RWPE1 (cell line): ENCODE results near the gene DNAJB1.
A peak's percentile ranks its signal among the peaks of the same experiment; 100 is the strongest.

Source experiments
- CTCF ChIA-PET: fragments of 350-600 bp; sonication (Branson Sonifier 250); formaldehyde crosslinking; extraction: SDS; loops from one replicate; lab custom pipeline; 2021; lab: Yijun Ruan, JAX
- POLR2A ChIA-PET: fragments of 400-600 bp; formaldehyde crosslinking; extraction: SDS; loops from one replicate; lab custom pipeline; 2020; ENCODE audit warnings: antibody characterized with exemption; ENCODE audit not compliant: low non-redundant PET; lab: Yijun Ruan, JAX
- DNase-seq: peaks from one replicate; pipeline ENCODE4 v3.0.0; 2012; ENCODE audit warnings: low spot score
- H3K27ac ChIP-seq: fragments of 450-650 bp; 2 replicates; pipeline ENCODE4 v1.5.1; 2017
- TF ChIP-seq, protein P1 (sequence below): fragments of 450-650 bp; conservative IDR thresholded peaks from 2 replicates; pipeline ENCODE4 v1.5.1; 2017; ENCODE audit warnings: low read depth, mild to moderate bottlenecking

The DNAJB1 gene

DNA sequence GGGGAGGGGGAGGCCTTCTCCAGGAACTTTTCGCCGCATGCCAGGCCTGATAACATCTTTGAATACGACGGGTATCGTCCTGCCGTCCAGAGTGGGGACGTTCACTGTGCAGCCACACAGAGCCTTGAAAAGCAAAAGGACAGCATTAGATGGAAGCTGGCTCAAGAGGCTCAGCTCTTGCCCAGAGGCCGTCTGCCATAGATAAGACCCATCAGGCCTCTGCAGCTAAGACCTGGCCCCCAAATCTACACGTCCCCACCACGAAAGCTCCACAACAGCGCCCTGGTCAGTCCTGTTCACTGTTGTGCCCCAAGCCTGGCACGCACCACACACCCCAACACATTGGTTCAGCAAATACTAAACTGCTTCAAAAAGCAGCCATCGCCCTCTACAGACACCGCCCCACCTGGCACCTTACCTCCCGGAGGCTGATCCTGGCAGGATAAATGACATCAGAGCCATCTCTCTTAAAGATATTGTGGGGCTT is 2.1 kb downstream of the DNAJB1 start:
- no peak for DNase-seq
- CTCF ChIA-PET = interaction anchor here (0.5 to 1.9 kb wide), 5 partner anchors 8 to 41 kb away, joined by 3 to 7 read pairs (median 3); no protein-coding TSS in a partner anchor
- peak overlapping the region; percentile 100 for H3K27ac ChIP-seq
- TF ChIP-seq, protein P1, sequence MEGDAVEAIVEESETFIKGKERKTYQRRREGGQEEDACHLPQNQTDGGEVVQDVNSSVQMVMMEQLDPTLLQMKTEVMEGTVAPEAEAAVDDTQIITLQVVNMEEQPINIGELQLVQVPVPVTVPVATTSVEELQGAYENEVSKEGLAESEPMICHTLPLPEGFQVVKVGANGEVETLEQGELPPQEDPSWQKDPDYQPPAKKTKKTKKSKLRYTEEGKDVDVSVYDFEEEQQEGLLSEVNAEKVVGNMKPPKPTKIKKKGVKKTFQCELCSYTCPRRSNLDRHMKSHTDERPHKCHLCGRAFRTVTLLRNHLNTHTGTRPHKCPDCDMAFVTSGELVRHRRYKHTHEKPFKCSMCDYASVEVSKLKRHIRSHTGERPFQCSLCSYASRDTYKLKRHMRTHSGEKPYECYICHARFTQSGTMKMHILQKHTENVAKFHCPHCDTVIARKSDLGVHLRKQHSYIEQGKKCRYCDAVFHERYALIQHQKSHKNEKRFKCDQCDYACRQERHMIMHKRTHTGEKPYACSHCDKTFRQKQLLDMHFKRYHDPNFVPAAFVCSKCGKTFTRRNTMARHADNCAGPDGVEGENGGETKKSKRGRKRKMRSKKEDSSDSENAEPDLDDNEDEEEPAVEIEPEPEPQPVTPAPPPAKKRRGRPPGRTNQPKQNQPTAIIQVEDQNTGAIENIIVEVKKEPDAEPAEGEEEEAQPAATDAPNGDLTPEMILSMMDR = no peak; the same call in 1 of the 2 replicates
- POLR2A ChIA-PET = interaction anchor here (0.7 to 1.8 kb wide), 2 partner anchors 16 to 34 kb away, joined by 3 to 4 read pairs; no protein-coding TSS in a partner anchor

DNA sequence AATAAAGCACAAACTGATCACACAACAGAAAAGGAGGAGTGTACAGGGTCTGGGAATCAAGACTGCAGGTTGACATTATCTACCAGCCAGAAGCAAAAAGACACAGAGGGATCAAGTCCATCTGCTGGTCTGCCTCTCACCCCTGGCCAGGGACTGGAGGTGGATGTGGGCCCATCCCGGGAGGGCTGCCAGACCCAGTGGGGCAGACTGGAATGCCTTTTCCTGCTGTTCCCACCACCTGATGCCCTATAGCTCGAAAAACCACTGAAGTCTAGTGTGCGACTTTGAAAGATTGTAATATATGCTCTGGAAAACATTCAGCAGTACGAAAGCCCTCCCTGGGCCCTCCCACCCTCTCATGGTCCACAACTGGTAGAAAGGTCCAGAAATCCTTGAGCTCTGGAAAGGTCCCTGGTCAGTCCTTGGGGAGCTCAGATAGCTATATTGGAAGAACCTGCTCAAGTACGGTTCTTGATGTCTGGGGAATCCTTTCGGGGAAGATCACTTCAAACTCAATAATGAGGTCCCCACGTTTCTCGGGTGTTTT is 2.6 kb downstream of the DNAJB1 start:
- TF ChIP-seq, protein P1 = no peak
- DNase-seq = no peak
- POLR2A ChIA-PET = interaction anchor here (1.8 kb wide), 1 partner anchor 35 kb away, joined by 4 read pairs; no protein-coding TSS in a partner anchor
- CTCF ChIA-PET = interaction anchor here (0.7 to 1.2 kb wide), 2 partner anchors 10 to 15 kb away, joined by 3 read pairs; no protein-coding TSS in a partner anchor
- H3K27ac ChIP-seq = peak overlapping the region; percentile 100

DNA sequence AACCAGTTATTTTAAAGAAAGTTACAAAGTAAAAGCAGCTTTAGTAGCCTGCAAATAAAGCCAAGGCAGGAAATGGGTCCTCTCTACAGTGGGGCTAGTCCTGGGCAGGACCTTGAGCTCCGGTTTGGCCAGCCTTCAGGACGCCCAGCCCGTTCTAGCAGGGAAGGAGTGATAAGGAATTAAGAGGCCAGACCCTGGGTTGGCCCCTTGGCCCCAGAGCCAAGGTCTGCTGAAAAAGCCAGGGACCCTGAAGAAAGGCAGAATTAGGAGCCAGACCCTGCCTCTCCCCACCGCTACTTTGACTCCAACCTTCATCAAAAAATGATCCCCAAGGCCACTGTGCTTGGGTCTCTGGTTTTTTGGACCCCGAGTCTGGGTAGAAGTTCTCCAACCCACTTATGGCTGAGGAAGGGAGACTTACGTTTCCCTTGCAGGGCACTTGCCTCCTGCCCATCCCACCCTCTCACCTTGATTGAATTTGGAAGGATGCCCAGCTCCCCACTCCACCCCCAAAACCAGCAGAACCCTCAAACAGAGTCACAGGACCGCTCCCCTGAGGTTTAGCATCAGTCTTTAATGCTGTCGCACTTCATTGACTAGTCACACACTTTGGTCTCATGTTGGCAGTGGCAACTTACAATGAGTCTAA is 3.9 kb downstream of the DNAJB1 start:
- DNase-seq = no peak
- ChIA-PET POLR2A (interaction anchor here (0.6 kb wide), 2 partner anchors 9 to 15 kb away, joined by 3 to 6 read pairs; no protein-coding TSS in a partner anchor), CTCF (no interaction called here)
- H3K27ac ChIP-seq = peak overlapping the region; percentile 100
- TF ChIP-seq, protein P1 = no peak

DNA sequence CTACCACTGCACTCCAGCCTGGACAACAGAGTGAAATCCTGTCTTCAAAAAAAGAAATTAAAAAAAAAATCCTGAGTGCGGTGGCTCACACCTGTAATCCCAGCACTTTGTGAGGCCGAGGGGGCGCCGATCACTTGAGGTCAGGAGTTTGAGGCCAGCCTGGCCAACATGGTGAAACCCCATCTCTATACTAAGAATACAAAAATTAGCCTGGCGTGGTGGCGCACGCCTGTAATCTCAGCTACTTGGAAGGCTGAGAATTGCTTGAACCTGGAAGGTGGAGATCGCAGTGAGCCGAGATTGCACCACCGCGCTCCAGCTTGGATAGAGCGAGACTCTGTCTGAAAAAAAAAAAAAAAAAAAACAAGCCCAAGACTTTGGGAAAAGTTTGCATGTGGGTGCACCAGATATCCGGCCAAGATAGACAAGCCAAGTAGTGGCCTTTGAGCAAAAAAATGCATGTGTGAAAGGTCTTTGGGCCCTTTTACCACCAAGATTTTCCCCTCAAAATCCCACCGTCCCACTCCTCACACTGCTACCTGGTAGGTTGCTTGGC is 5.7 kb downstream of the DNAJB1 start:
- no peak for DNase-seq
- H3K27ac ChIP-seq = peak overlapping the region; percentile 100
- ChIA-PET POLR2A (interaction anchor here (0.6 kb wide), 1 partner anchor 59 kb away, joined by 3 read pairs; no protein-coding TSS in a partner anchor), CTCF (interaction anchor here (0.5 to 0.6 kb wide), 3 partner anchors 56 to 162 kb away, joined by 3 to 6 read pairs (median 4); no protein-coding TSS in a partner anchor)
- TF ChIP-seq, protein P1 = no peak

DNA sequence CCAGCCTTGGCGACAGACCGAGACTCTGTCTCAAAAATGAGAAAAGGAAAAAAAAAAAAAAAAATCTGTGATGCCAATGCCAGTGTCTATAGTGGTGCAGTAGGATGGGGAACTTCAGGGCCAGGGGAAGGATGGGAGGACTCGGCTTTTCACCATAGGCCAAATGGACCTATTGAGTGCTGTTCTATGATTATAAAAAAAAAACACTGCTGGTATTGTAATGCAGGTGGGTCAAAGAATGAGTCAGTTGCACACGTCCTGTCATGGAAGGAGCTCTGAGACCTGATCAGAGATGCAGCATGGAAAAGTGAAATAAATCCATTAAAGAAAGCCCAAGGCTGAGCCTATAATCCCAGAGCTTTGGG is 7.0 kb downstream of the DNAJB1 start:
- TF ChIP-seq, protein P1 = no peak
- peak overlapping the region; percentile 100 for H3K27ac ChIP-seq
- ChIA-PET POLR2A (no interaction called here), CTCF (interaction anchor here (0.7 kb wide), 1 partner anchor 1233 kb away, joined by 6 read pairs; no protein-coding TSS in a partner anchor)
- no peak for DNase-seq
